NB4 (cell line): ENCODE results near the gene MAN2A2.
A peak's percentile ranks its signal among the peaks of the same experiment; 100 is the strongest.

Experiments used
- DNase-seq: peaks from one replicate; pipeline ENCODE4 v3.0.0; 2010; ENCODE audit warnings: low read depth
- H3K4me3 ChIP-seq: one replicate; pipeline ENCODE4 v1.5.1; 2011; ENCODE audit warnings: mild to moderate bottlenecking, low read depth, low read length, moderate library complexity
- CTCF ChIP-seq: IDR thresholded peaks from one replicate; pipeline ENCODE4 v1.5.1; 2012; ENCODE audit warnings: low read depth, low read length
- MYC ChIP-seq: IDR thresholded peaks from 2 replicates; pipeline ENCODE4 v1.6.1; 2011; ENCODE audit warnings: low read depth, low read length
- POLR2A ChIP-seq: IDR thresholded peaks from 2 replicates; pipeline ENCODE4 v1.6.1; 2011; ENCODE audit warnings: mild to moderate bottlenecking; ENCODE audit not compliant: insufficient read length; ENCODE audit errors: extremely low read depth
- TF ChIP-seq, protein P1 (sequence below): IDR thresholded peaks from 2 replicates; pipeline ENCODE4 v1.6.1; 2011; ENCODE audit warnings: low read depth, low read length

MAN2A2 gene

DNA sequence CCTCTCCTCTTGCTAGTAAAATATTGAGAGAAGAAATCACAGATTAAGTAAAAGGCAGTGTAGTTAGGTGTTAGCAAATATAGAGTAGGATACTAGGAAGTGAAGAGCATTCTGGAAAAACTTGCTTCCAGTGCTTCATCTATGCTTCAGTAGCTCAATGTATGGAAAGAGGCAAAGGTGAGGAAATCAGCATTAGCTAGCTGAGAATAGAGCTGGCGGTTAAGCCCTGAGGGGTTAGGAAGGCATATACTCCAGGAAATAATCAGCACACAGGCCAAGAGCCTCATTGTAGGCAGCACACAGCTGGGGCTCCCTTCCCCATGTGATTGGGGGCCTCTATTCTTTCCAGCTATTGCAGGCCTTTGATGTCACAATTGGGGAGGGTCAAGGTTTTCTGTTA, 65.3 kb downstream of the MAN2A2 start:
- no peak for TF ChIP-seq CTCF
- TF ChIP-seq, protein P1, sequence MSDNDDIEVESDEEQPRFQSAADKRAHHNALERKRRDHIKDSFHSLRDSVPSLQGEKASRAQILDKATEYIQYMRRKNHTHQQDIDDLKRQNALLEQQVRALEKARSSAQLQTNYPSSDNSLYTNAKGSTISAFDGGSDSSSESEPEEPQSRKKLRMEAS = no peak
- TF ChIP-seq MYC = no peak
- TF ChIP-seq POLR2A = no peak
- DNase-seq = no peak
- H3K4me3 ChIP-seq = no peak overlapping the region

GRCh38 chr15:90970274-90970673, 67.2 kb downstream of the MAN2A2 start:
- no peak overlapping the region for H3K4me3 ChIP-seq
- peak; percentile 81 for DNase-seq
- no peak for TF ChIP-seq POLR2A
- peak; percentile 78 for TF ChIP-seq MYC
- TF ChIP-seq CTCF = no peak
- TF ChIP-seq, protein P1 = peak; percentile 96

DNA sequence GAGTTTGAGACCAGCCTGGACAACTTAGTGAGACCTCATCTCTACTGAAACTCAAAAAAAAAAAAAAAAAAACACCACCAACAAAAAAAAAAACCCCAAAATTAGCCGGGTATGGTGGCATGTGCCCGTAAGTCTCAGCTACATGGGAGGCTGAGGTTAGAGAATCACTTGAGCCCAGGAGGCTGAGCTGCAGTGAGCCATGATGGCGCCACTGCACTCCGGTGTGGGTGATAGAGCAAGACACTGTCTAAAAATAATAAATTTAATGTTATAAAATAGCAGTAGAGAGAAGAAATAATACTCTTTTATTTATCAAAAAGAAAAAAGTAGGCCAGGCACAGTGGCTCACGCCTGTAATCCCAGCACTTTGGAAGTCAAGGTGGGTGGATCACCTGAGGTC, 69.0 kb downstream of the MAN2A2 start:
- DNase-seq = no peak
- TF ChIP-seq CTCF = no peak
- no peak for TF ChIP-seq MYC
- TF ChIP-seq POLR2A = no peak
- TF ChIP-seq, protein P1 = no peak
- no peak overlapping the region for H3K4me3 ChIP-seq
